Ishikawa (cell line): ENCODE measurements around the gene NEDD4L.

Source experiments
- CEBPB ChIP-seq: IDR thresholded peaks from 2 replicates; pipeline ENCODE4 v1.6.1; 2012
- CREB1 ChIP-seq: IDR thresholded peaks from 2 replicates; pipeline ENCODE4 v1.6.1; 2012; ENCODE audit warnings: low read depth
- EGR1 ChIP-seq: IDR thresholded peaks from 2 replicates; pipeline ENCODE4 v1.6.1; 2012
- EP300 ChIP-seq: IDR thresholded peaks from 2 replicates; pipeline ENCODE4 v1.6.1; 2012; ENCODE audit warnings: borderline replicate concordance
- FOXM1 ChIP-seq: IDR thresholded peaks from 2 replicates; pipeline ENCODE4 v1.6.1; 2012; ENCODE audit warnings: low read depth, borderline replicate concordance
- NFIC ChIP-seq: IDR thresholded peaks from 2 replicates; pipeline ENCODE4 v1.6.1; 2012
- RAD21 ChIP-seq: IDR thresholded peaks from 2 replicates; pipeline ENCODE4 v1.6.1; 2012; ENCODE audit warnings: low read depth
- TAF1 ChIP-seq: IDR thresholded peaks from 2 replicates; pipeline ENCODE4 v1.6.1; 2012; ENCODE audit warnings: low read depth, mild to moderate bottlenecking
- TCF12 ChIP-seq: IDR thresholded peaks from 2 replicates; pipeline ENCODE4 v1.6.1; 2012; ENCODE audit warnings: low read depth
- TEAD4 ChIP-seq: IDR thresholded peaks from 2 replicates; pipeline ENCODE4 v1.6.1; 2012
- USF1 ChIP-seq: IDR thresholded peaks from 2 replicates; pipeline ENCODE4 v1.6.1; 2012
- YY1 ChIP-seq: IDR thresholded peaks from 2 replicates; pipeline ENCODE4 v1.6.1; 2012; ENCODE audit warnings: low read depth
- ZBTB7A ChIP-seq: IDR thresholded peaks from 2 replicates; pipeline ENCODE4 v1.6.1; 2012; ENCODE audit warnings: low read depth
- TF ChIP-seq, protein P1 (sequence below): IDR thresholded peaks from 2 replicates; pipeline ENCODE4 v1.6.1; 2012; ENCODE audit warnings: low read depth, mild to moderate bottlenecking
- TF ChIP-seq, protein P2 (sequence below): IDR thresholded peaks from 2 replicates; pipeline ENCODE4 v1.6.1; 2012

The NEDD4L gene

DNA sequence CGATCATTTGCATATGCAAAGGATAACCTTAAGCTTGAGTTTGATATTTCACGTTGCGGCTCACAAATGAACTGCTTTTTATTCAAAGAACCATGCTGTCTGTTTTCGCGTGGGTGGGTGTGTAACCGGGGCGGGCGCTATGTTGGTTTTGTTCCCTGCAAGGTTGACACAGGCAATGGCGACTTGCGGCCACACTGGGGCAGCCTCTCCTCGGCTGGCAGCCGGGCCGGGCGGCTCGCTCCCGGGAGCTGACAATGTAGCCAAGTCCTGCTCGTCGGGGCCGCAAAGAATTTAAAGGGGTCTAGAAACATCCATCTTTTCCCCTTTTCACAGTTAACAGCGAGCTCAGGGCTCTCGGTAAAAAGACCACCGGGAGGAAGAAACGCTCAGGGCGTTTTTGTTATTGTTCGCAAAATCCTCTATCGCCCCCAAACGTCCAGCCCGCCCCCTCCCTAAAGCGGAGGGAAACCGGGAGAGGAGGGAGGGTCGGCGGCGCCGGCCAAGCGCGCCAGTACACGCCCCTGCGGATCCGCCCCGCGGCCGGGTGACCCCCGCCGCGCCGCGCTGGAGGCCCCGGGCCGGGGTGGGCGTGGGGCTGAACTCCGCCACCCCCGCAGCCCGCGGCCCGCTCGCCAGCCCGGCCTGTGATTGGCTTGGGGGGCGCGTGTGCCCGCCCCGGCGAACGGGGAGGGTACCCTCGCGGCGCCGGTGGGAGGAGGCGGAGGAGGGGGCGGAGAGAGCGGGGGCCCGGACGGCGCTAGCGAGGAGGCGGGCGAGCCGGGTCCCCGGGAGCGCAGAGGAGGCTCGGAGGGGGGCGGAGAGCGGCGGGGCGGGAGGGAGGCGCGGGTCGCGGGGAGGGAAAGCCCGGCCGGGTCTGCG is at the start of gene NEDD4L:
TSS of gene NEDD4L (plus strand) at position 736 of the 879 bp plus-strand sequence. CDS start 435 bp downstream, outside the sequence.
- TF ChIP-seq, protein P1, sequence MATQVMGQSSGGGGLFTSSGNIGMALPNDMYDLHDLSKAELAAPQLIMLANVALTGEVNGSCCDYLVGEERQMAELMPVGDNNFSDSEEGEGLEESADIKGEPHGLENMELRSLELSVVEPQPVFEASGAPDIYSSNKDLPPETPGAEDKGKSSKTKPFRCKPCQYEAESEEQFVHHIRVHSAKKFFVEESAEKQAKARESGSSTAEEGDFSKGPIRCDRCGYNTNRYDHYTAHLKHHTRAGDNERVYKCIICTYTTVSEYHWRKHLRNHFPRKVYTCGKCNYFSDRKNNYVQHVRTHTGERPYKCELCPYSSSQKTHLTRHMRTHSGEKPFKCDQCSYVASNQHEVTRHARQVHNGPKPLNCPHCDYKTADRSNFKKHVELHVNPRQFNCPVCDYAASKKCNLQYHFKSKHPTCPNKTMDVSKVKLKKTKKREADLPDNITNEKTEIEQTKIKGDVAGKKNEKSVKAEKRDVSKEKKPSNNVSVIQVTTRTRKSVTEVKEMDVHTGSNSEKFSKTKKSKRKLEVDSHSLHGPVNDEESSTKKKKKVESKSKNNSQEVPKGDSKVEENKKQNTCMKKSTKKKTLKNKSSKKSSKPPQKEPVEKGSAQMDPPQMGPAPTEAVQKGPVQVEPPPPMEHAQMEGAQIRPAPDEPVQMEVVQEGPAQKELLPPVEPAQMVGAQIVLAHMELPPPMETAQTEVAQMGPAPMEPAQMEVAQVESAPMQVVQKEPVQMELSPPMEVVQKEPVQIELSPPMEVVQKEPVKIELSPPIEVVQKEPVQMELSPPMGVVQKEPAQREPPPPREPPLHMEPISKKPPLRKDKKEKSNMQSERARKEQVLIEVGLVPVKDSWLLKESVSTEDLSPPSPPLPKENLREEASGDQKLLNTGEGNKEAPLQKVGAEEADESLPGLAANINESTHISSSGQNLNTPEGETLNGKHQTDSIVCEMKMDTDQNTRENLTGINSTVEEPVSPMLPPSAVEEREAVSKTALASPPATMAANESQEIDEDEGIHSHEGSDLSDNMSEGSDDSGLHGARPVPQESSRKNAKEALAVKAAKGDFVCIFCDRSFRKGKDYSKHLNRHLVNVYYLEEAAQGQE = no peak
- TF ChIP-seq TCF12 (0 out of 2 replicates have a peak, but pooled peaks have one; percentile 6), NFIC (no peak), CREB1 (no peak), ZBTB7A (no peak; the same call in 1 of the 2 replicates), EP300 (no peak), FOXM1 (no peak), TEAD4 (no peak), USF1 (0 out of 2 replicates have a peak, but pooled peaks have one; percentile 21), YY1 (no peak), EGR1 (peak; percentile 90), CEBPB (no peak), RAD21 (peak; percentile 89), TAF1 (0 out of 2 replicates have a peak, but pooled peaks have one; percentile 15)
- TF ChIP-seq, protein P2, sequence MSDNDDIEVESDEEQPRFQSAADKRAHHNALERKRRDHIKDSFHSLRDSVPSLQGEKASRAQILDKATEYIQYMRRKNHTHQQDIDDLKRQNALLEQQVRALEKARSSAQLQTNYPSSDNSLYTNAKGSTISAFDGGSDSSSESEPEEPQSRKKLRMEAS = no peak

DNA sequence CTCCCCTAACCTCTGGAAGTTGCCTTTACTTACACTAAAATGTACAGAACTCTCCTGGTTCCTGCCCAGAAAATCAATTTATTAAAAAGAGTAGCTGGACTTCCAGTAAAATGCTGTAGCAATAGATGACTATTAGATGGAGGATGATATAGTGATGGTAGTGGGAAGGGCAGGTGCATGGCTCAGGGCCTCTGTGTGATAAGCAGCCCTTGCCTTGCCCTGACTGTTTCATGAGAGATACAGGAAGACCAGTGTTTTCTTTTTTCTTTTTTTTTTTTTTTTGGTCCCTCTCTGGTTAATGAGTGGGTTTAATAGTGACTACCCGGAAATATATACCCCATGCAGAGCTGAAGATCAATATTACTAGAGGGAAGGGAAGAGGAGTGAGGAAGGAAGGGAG is 48.7 kb upstream of the NEDD4L start:
- TF ChIP-seq EGR1 = no peak
- no peak for TF ChIP-seq TCF12
- no peak for TF ChIP-seq RAD21
- no peak for TF ChIP-seq NFIC
- TF ChIP-seq CREB1 = no peak
- TF ChIP-seq, protein P1 = no peak
- no peak for TF ChIP-seq TAF1
- no peak for TF ChIP-seq USF1
- no peak for TF ChIP-seq EP300
- TF ChIP-seq FOXM1 = no peak
- no peak for TF ChIP-seq TEAD4
- TF ChIP-seq, protein P2 = no peak
- no peak for TF ChIP-seq YY1
- no peak for TF ChIP-seq ZBTB7A

- TF ChIP-seq, protein P2 = no peak
- TF ChIP-seq, protein P1 = no peak
- TF ChIP-seq NFIC = no peak
- TF ChIP-seq EGR1 = no peak
- no peak for TF ChIP-seq TEAD4
- TF ChIP-seq YY1 = no peak
- TF ChIP-seq TAF1 = no peak
- no peak for TF ChIP-seq CEBPB
- TF ChIP-seq EP300 = no peak
Observed at GRCh38 chr18:57997820-57998219, 46.2 kb upstream of the NEDD4L start.
